Skeletal muscle satellite cell (primary cell): ENCODE data around the gene HLA-E.
"Not testable (repeated sequence)": the region's sequence is repeated elsewhere in the genome, so short reads cannot be mapped to it uniquely, and the experiment has no call there.

Source experiments
- H3K27me3 ChIP-seq: 2 replicates; pipeline ENCODE4 v1.7.0; 2013; ENCODE audit warnings: low read length; ENCODE audit not compliant: control insufficient read depth, insufficient read depth
- H3K36me3 ChIP-seq: 2 replicates; pipeline ENCODE4 v1.7.0; 2013; ENCODE audit warnings: mild to moderate bottlenecking, control low read depth, low read length; ENCODE audit not compliant: insufficient read depth
- H3K4me1 ChIP-seq: 2 replicates; pipeline ENCODE4 v1.7.0; 2013; ENCODE audit warnings: low read length; ENCODE audit not compliant: control insufficient read depth, insufficient read depth
- H3K4me2 ChIP-seq: 2 replicates; pipeline ENCODE4 v1.7.0; 2013; ENCODE audit warnings: mild to moderate bottlenecking, low read length
- H3K4me3 ChIP-seq: 2 replicates; pipeline ENCODE4 v1.7.0; 2013; ENCODE audit warnings: low read length
- H3K9ac ChIP-seq: 2 replicates; pipeline ENCODE4 v1.7.0; 2013; ENCODE audit warnings: mild to moderate bottlenecking, low read depth, low read length, moderate library complexity
- H3K9me3 ChIP-seq: replicated peaks from 2 replicates; pipeline ENCODE4 v1.7.0; 2013; ENCODE audit warnings: mild to moderate bottlenecking, control low read depth, low read length

The HLA-E gene

DNA sequence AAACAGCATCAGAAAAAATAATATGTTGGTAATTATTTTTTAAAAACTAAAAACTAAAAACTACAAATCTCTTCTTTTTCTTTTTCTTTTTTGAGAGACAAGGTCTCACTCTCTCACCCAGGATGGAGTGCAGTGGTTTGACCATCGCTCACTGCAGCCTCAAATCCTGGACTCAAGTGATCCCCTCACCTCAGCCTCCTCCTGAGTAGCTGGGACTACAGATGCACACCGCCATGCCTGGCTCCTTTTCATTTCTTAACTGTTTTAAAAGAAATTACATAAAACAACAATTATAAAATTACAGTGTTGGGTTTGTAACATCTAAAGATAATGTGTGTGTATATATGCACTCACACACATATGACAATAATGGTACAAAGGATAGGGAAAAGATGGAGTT is 24.1 kb downstream of the HLA-E start:
- H3K9ac ChIP-seq, result no peak overlapping the region
- H3K27me3 ChIP-seq, result no peaks in the 10 kb centered on the region
- peaks cover 10% of the 10 kb centered on the region for H3K4me1 ChIP-seq
- H3K9me3 ChIP-seq, result no peaks in the 10 kb centered on the region
- no peak overlapping the region for H3K4me2 ChIP-seq
- no peaks in the 10 kb centered on the region for H3K36me3 ChIP-seq
- H3K4me3 ChIP-seq, result no peak overlapping the region

DNA sequence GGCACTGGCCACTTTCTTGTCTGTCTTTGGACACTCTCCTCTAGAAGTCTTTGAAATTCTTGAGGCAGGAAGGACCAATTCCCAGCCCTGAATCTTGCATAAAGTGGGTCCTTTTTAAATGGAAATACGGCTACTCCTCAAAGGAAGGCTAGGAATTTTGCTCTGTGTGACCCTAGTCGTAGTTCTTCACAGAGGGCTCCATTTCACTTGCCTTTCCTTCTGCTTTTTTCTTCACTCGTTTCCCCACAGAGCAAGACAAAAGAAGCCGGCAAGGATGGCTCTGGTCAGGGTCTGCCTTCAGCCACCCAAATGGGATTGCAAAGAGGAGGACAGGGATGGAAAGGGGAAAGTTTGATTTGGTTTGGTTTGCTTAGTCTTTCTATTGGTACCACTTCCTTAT is 25.8 kb downstream of the HLA-E start:
- H3K9ac ChIP-seq, result no peak overlapping the region
- H3K4me2 ChIP-seq, result no peak overlapping the region
- peaks cover 3% of the 10 kb centered on the region for H3K4me1 ChIP-seq
- H3K27me3 ChIP-seq, result no peaks in the 10 kb centered on the region
- H3K4me3 ChIP-seq, result no peak overlapping the region
- no peaks in the 10 kb centered on the region for H3K9me3 ChIP-seq
- H3K36me3 ChIP-seq, result no peaks in the 10 kb centered on the region

DNA sequence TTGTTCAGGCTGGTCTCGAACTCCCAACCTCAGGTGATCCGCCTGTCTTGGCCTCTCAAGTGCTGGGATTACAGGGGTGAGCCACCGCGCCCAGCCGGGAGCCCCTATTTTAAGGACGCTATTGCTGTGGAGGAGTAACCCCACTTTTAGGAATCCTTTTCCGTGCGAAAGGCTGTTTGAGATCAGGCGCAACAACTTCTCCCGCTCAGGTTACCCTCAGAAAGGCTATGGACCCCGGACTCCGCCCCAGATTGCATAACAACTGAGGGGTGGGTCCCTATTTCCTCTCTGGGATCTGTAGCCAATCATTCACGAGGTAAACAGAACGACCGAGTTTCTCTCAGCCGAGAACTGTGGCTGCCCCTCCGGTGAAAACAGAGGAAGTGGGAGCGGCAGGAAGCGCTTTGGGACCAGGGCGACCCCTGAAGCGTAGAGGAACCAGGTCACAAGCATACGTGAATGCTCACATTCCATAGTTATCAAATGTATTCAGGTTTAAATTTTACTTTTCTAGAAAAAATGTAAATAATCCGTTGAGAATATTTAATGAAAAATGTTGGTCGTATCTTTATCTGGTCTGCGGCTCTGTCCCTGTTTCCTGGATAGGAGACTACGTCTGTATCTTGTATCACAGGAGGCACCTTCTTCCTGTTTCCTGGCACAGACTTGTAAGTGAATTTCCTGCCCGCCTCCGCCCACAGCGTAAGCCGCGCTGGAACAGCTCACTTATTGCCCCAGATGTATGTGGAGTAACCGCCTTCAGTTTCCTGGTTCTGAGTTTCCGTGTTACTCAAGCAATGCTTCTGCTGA is 26.8 kb downstream of the HLA-E start:
- no peaks in the 10 kb centered on the region for H3K9me3 ChIP-seq
- no peaks in the 10 kb centered on the region for H3K27me3 ChIP-seq
- H3K9ac ChIP-seq, result peak overlapping the region; percentile 96
- H3K4me1 ChIP-seq, result peaks cover 10% of the 10 kb centered on the region
- peak overlapping the region; percentile 97 for H3K4me2 ChIP-seq
- H3K4me3 ChIP-seq, result peak overlapping the region; percentile 78
- no peaks in the 10 kb centered on the region for H3K36me3 ChIP-seq

DNA sequence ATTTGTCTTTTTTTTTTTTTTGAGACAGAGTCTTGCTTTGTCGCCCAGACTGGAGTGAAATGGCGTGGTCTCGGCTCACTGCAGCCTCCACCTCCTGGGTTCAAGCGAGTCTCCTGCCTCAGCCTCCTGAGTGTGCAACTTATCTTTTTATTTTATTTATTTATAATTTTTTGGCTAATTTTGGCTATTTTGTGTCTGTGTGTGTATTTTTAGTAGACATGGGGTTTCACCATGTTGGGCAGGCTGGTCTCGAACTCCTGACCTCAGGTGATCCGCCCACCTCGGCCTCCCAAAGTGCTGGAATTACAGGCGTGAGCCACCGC is 27.4 kb downstream of the HLA-E start:
- H3K9ac ChIP-seq, result peak overlapping the region; percentile 96

DNA sequence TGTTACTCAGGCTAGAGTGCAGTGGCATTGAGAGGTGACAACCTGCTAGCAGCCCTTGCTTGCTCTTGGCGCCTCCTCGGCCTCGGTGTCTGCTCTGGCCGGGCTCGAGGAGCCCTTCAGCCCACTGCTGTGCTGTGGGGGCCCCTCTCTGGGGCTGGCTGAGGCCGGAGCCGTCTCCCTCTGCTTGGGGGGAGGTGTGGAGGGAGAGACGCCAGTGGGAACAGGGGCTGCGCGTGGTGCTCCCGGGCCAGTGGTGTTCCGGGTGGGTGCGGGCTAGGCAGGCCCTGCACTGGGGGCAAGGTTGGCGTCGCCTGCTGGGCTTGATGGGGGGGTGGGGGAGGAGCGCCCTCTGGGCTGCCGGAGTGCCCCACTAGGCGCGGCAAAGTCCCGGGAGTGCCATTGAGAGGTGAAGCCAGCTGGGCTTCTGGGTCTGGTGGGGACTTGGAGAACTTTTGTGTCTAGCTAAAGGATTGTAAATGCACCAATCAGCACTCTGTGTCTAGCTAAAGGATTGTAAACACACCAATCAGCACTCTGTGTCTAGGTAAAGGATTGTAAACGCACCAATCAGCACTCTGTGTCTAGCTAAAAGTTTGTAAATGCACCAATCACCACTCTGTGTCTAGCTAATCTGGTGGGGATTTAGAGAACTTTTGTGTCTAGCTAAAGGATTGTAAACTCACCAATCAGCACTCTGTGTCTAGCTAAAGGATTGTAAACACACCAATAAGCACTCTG is 28.6 kb downstream of the HLA-E start:
- H3K4me2 ChIP-seq, H3K9ac ChIP-seq, H3K27me3 ChIP-seq, H3K4me3 ChIP-seq, H3K36me3 ChIP-seq, H3K9me3 ChIP-seq: not testable (repeated sequence)
- peaks cover 19% of the 10 kb centered on the region for H3K4me1 ChIP-seq

More for the DNA sequence above, 27.4 kb downstream of the HLA-E start:
- H3K9me3 ChIP-seq, H3K36me3 ChIP-seq, H3K27me3 ChIP-seq: not testable (repeated sequence)
- Histone ChIP-seq H3K4me1 (peaks cover 13% of the 10 kb centered on the region), H3K4me3 (peak overlapping the region; percentile 78), H3K4me2 (peak overlapping the region; percentile 97)

DNA sequence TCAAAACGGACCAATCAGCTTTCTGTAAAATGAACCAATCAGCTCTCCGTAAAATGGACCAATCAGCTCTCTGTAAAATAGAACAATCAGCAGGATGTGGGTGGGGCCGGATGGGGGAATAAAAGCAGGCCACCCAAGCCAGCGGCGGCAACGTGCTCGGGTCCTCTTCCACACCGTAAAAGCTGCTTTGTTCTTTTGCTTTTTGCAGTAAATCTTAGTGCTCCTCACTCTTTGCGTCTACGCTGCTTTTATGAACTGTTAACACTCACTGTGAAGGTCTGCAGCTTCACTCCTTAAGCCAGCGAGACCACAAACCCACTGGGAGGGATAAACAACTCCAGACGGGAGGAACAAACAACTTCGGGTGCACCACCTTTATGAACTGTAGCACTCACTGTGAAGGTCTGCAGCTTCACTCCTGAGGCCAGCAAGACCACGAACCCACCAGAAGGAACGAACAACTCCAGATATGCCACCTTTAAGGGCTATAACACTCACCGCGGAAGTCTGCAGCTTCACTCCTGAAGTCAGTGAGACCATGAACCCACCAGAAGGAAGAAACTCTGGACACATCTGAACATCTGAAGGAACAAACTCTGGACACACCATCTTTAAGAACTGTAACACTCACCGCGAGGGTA is 29.3 kb downstream of the HLA-E start:
- H3K27me3 ChIP-seq, H3K9ac ChIP-seq, H3K36me3 ChIP-seq, H3K4me2 ChIP-seq, H3K9me3 ChIP-seq, H3K4me3 ChIP-seq: not testable (repeated sequence)
- H3K4me1 ChIP-seq, result peaks cover 19% of the 10 kb centered on the region

DNA sequence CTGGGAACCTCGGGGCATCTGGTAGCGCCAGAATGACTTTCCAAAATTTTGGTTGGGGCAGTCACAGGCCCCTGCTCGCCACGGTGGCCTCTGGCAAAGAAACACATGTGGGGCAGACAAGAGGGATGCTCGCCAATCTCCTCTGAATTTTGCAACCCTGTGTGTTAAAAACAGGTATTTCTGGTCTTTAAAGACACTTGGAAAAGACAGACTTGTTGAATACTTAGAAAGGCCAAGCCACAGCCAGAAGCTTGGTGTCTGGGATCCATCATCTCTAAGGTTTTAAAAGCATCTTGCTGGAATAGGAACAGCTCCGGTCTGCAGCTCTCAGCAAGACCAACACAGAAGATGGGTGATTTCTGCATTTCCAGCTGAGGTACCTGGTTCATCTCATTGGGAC is 31.2 kb downstream of the HLA-E start:
- no peaks in the 10 kb centered on the region for H3K36me3 ChIP-seq
- H3K9me3 ChIP-seq, result no peaks in the 10 kb centered on the region
- H3K4me2 ChIP-seq, result no peak overlapping the region
- no peaks in the 10 kb centered on the region for H3K27me3 ChIP-seq
- peaks cover 19% of the 10 kb centered on the region for H3K4me1 ChIP-seq
- H3K4me3 ChIP-seq, result no peak overlapping the region
- H3K9ac ChIP-seq, result no peak overlapping the region

DNA sequence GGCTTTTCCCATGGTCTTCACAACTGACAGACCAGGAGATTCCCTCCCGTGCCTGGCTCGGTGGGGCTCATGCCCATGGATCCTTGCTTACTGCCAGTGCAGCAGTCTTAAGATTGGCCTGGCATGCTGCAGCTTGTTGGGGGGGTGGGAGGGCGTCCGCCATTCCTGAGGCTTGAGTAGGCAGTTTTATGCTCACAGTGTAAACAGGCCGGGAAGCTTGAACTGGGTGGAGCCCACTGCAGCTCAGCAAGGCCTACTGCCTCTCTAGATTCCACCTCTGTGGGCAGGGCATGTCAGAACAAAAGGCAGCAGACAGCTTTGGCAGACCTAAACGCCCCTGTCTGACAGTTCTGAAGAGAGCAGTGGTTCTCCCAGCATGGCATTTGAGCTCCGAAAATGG is 31.8 kb downstream of the HLA-E start:
- not testable (repeated sequence) for H3K4me3 ChIP-seq, H3K36me3 ChIP-seq, H3K9ac ChIP-seq, H3K27me3 ChIP-seq, H3K9me3 ChIP-seq
- Histone ChIP-seq H3K4me1 (peaks cover 19% of the 10 kb centered on the region), H3K4me2 (peak overlapping the region; percentile 29)

DNA sequence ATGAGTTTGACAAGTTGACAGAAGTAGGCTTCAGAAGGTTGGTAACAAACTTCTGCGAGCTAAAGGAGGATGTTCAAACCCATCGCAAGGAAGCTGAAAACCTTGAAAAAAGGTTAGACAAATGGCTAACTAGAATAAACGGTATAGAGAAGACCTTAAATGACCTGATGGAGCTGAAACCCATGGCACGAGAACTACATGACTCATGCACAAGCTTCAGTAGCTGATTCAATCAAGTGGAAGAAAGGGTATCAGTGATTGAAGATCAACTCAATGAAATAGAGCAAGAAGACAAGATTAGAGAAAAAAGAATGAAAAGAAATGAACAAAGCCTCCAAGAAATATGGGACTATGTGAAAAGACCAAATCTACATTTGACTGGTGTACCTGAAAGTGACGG is 32.6 kb downstream of the HLA-E start:
- H3K9ac ChIP-seq, H3K4me2 ChIP-seq, H3K36me3 ChIP-seq, H3K4me3 ChIP-seq, H3K9me3 ChIP-seq, H3K27me3 ChIP-seq: not testable (repeated sequence)
- peaks cover 16% of the 10 kb centered on the region for H3K4me1 ChIP-seq

DNA sequence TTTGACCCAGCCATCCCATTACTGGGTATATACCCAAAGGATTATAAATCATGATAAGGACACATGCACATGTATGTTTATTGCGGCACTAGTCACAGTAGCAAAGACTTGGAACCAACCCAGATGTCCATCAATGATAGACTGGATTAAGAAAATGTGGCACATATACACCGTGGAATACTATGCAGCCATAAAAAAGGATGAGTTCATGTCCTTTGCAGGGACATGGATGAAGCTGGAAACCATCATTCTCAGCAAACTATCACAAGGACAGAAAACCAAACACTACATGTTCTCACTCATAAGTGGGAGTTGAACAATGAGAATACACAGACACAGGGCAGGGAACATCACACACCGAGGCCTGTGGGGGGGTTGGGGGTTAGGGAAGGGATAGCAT is 37.1 kb downstream of the HLA-E start:
- H3K9me3 ChIP-seq, H3K36me3 ChIP-seq, H3K9ac ChIP-seq, H3K27me3 ChIP-seq, H3K4me3 ChIP-seq, H3K4me2 ChIP-seq: not testable (repeated sequence)
- peaks cover 11% of the 10 kb centered on the region for H3K4me1 ChIP-seq

DNA sequence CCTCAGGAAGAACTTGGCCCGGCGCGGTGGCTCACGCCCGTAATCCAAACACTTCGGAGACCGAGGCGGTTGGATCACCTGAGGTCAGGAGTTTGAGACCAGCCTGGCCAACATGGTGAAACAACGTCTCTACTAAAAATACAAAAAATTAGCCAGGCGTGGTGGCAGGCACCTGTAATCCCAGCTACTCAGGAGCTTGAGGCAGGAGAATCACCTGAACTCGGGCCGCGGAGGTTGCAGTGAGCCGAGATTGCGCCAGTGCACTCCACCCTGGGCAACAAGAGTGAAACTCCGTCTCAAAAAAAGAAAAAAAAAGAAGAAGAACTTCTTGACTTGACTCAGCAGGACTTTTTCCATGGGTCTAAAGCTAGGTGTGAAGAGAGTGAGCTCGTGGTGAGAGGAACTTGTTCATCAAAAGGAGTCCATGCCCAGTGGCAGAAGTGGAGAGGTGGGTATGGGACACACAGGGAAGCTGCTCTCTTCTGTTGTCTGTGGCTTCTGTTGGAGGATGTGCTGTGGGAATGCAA is 40.1 kb downstream of the HLA-E start:
- H3K27me3 ChIP-seq, H3K4me2 ChIP-seq, H3K4me3 ChIP-seq, H3K9ac ChIP-seq, H3K9me3 ChIP-seq, H3K4me1 ChIP-seq, H3K36me3 ChIP-seq: not testable (repeated sequence)
